Activated T-helper 2 cell treated with anti-CD3 and anti-CD28 coated beads, Interferon-gamma antibody, Interleukin-2, Interleukin-4, amounts not matched to agents 10 μg/mL and 5 μg/mL and 100 μg/mL, durations not matched to agents 14 hours and 24 hours and 36 hours (primary cell): ENCODE data around the gene NCOR1. TPM values are rescaled to one million over a fixed set of nuclear protein-coding genes. Genes with fewer than 3 reads are reported as not detected.
A peak's percentile ranks its signal among the peaks of the same experiment; 100 is the strongest.

ENCODE experiments used
- DNase-seq: peaks from one replicate; pipeline ENCODE4 v3.0.0; 2021; ENCODE audit warnings: low spot score
- H3K27ac Mint-ChIP-seq: one replicate; pipeline ENCODE4 v1.8.0; 2021; ENCODE audit warnings: mixed read lengths
- H3K27me3 Mint-ChIP-seq: one replicate; pipeline ENCODE4 v1.8.0; 2021; ENCODE audit warnings: low read depth, mixed read lengths
- H3K36me3 Mint-ChIP-seq: one replicate; pipeline ENCODE4 v1.8.0; 2021; ENCODE audit warnings: low read depth, mixed read lengths
- H3K4me1 Mint-ChIP-seq: one replicate; pipeline ENCODE4 v1.8.0; 2021; ENCODE audit warnings: low read depth, mixed read lengths
- H3K4me3 Mint-ChIP-seq: one replicate; pipeline ENCODE4 v1.8.0; 2021; ENCODE audit warnings: low read depth, mild to moderate bottlenecking, moderate library complexity, mixed read lengths
- H3K9me3 Mint-ChIP-seq: one replicate; pipeline ENCODE4 v1.8.0; 2021; ENCODE audit warnings: mixed read lengths
- intact Hi-C: fragments of 100-400 bp; cut with micrococcal nuclease; formaldehyde crosslinking; loops from one replicate; pipeline ENCODE4 v1.15.1; 2023
- total RNA-seq: library from RNA; stranded (reverse); gene quantifications from 2 replicates; pipeline ENCODE4 v1.2.3, GENCODE V29; 2022

NCOR1 gene
- total RNA-seq, 1 donor from 2014 or later = 134 TPM

GRCh38 chr17:16100737-16101400 lies 114.5 kb downstream of the NCOR1 start:
- DNase-seq = no peak

GRCh38 chr17:16091773-16092172 lies 123.6 kb downstream of the NCOR1 start:
- Mint-ChIP-seq H3K36me3 (peaks cover 54% of the 10 kb centered on the region), H3K27ac (peak overlapping the region; percentile 13), H3K4me1 (peaks cover 5% of the 10 kb centered on the region), H3K27me3 (no peaks in the 10 kb centered on the region), H3K9me3 (no peaks in the 10 kb centered on the region), H3K4me3 (no peak overlapping the region)
- intact Hi-C loops = no loop called here
- DNase-seq = no peak

More at GRCh38 chr17:16100737-16101400, 114.5 kb downstream of the NCOR1 start:
- H3K36me3 Mint-ChIP-seq = peaks cover 63% of the 10 kb centered on the region
- H3K27ac Mint-ChIP-seq = no peak overlapping the region
- H3K9me3 Mint-ChIP-seq = no peaks in the 10 kb centered on the region
- H3K4me3 Mint-ChIP-seq = no peak overlapping the region
- no peaks in the 10 kb centered on the region for H3K27me3 Mint-ChIP-seq
- intact Hi-C loops = no loop called here
- H3K4me1 Mint-ChIP-seq = peaks cover 4% of the 10 kb centered on the region

- H3K27ac Mint-ChIP-seq = peak overlapping the region; percentile 59
- peaks cover 17% of the 10 kb centered on the region for H3K4me1 Mint-ChIP-seq
- H3K4me3 Mint-ChIP-seq = no peak overlapping the region
Observed at GRCh38 chr17:16086957-16087356, 128.4 kb downstream of the NCOR1 start.

GRCh38 chr17:16085066-16085699 lies 130.2 kb downstream of the NCOR1 start:
- H3K4me3 Mint-ChIP-seq = no peak overlapping the region

More at GRCh38 chr17:16086957-16087356, 128.4 kb downstream of the NCOR1 start:
- Mint-ChIP-seq H3K27me3 (no peaks in the 10 kb centered on the region), H3K9me3 (no peaks in the 10 kb centered on the region), H3K36me3 (peaks cover 66% of the 10 kb centered on the region)
- DNase-seq = no peak
- intact Hi-C loops = no loop called here

GRCh38 chr17:16083223-16083622 lies 132.1 kb downstream of the NCOR1 start:
- Mint-ChIP-seq H3K4me3 (no peak overlapping the region), H3K36me3 (peaks cover 88% of the 10 kb centered on the region), H3K4me1 (peaks cover 16% of the 10 kb centered on the region)

More at GRCh38 chr17:16085066-16085699, 130.2 kb downstream of the NCOR1 start:
- Mint-ChIP-seq H3K36me3 (peaks cover 72% of the 10 kb centered on the region), H3K27ac (peak overlapping the region; percentile 19), H3K9me3 (no peaks in the 10 kb centered on the region), H3K4me1 (peaks cover 16% of the 10 kb centered on the region), H3K27me3 (no peaks in the 10 kb centered on the region)
- intact Hi-C loops = no loop called here
- no peak for DNase-seq

GRCh38 chr17:16081507-16082087 lies 133.7 kb downstream of the NCOR1 start:
- no peak overlapping the region for H3K4me3 Mint-ChIP-seq

More at GRCh38 chr17:16083223-16083622, 132.1 kb downstream of the NCOR1 start:
- intact Hi-C loops = no loop called here
- Mint-ChIP-seq H3K9me3 (no peaks in the 10 kb centered on the region), H3K27ac (no peak overlapping the region), H3K27me3 (no peaks in the 10 kb centered on the region)
- no peak for DNase-seq

GRCh38 chr17:16080366-16080765 lies 135.0 kb downstream of the NCOR1 start:
- DNase-seq = no peak
- Mint-ChIP-seq H3K9me3 (no peaks in the 10 kb centered on the region), H3K4me1 (peaks cover 3% of the 10 kb centered on the region), H3K4me3 (no peak overlapping the region), H3K27ac (no peak overlapping the region), H3K27me3 (no peaks in the 10 kb centered on the region), H3K36me3 (peaks cover 84% of the 10 kb centered on the region)
- intact Hi-C loops = no loop called here

More at GRCh38 chr17:16081507-16082087, 133.7 kb downstream of the NCOR1 start:
- Mint-ChIP-seq H3K36me3 (peaks cover 90% of the 10 kb centered on the region), H3K4me1 (peaks cover 10% of the 10 kb centered on the region), H3K9me3 (no peaks in the 10 kb centered on the region), H3K27ac (no peak overlapping the region), H3K27me3 (no peaks in the 10 kb centered on the region)
- intact Hi-C loops = no loop called here
- no peak for DNase-seq

- no peak for DNase-seq
- Mint-ChIP-seq H3K4me1 (no peaks in the 10 kb centered on the region), H3K4me3 (no peak overlapping the region), H3K36me3 (peaks cover 66% of the 10 kb centered on the region), H3K27me3 (no peaks in the 10 kb centered on the region), H3K9me3 (no peaks in the 10 kb centered on the region), H3K27ac (no peak overlapping the region)
- intact Hi-C loops = no loop called here
Observed at GRCh38 chr17:16075949-16076348, 139.4 kb downstream of the NCOR1 start.

GRCh38 chr17:16074423-16074822 lies 140.9 kb downstream of the NCOR1 start:
- Mint-ChIP-seq H3K4me1 (no peaks in the 10 kb centered on the region), H3K27me3 (no peaks in the 10 kb centered on the region), H3K4me3 (no peak overlapping the region), H3K9me3 (no peaks in the 10 kb centered on the region), H3K36me3 (peaks cover 69% of the 10 kb centered on the region), H3K27ac (no peak overlapping the region)
- no peak for DNase-seq
- intact Hi-C loops = no loop called here

- intact Hi-C loops = no loop called here
- no peak for DNase-seq
- Mint-ChIP-seq H3K36me3 (peaks cover 68% of the 10 kb centered on the region), H3K9me3 (no peaks in the 10 kb centered on the region), H3K27ac (no peak overlapping the region), H3K4me1 (no peaks in the 10 kb centered on the region), H3K4me3 (no peak overlapping the region), H3K27me3 (no peaks in the 10 kb centered on the region)
Observed at GRCh38 chr17:16073845-16074244, 141.5 kb downstream of the NCOR1 start.

- intact Hi-C loops = no loop called here
- Mint-ChIP-seq H3K36me3 (peaks cover 70% of the 10 kb centered on the region), H3K27ac (no peak overlapping the region), H3K9me3 (no peaks in the 10 kb centered on the region), H3K4me3 (no peak overlapping the region), H3K4me1 (peaks cover 2% of the 10 kb centered on the region), H3K27me3 (no peaks in the 10 kb centered on the region)
- no peak for DNase-seq
Observed at GRCh38 chr17:16072031-16072430, 143.3 kb downstream of the NCOR1 start.

GRCh38 chr17:16068323-16068722 lies 147.0 kb downstream of the NCOR1 start:
- intact Hi-C loops = no loop called here
- Mint-ChIP-seq H3K9me3 (no peaks in the 10 kb centered on the region), H3K4me1 (peaks cover 2% of the 10 kb centered on the region), H3K27me3 (no peaks in the 10 kb centered on the region), H3K36me3 (peaks cover 79% of the 10 kb centered on the region), H3K27ac (no peak overlapping the region), H3K4me3 (no peak overlapping the region)
- no peak for DNase-seq

GRCh38 chr17:16066125-16066524 lies 149.2 kb downstream of the NCOR1 start:
- Mint-ChIP-seq H3K27ac (no peak overlapping the region), H3K9me3 (no peaks in the 10 kb centered on the region)

More at GRCh38 chr17:16066125-16066524, 149.2 kb downstream of the NCOR1 start:
- Mint-ChIP-seq H3K4me1 (peaks cover 2% of the 10 kb centered on the region), H3K4me3 (no peak overlapping the region), H3K36me3 (peaks cover 84% of the 10 kb centered on the region), H3K27me3 (no peaks in the 10 kb centered on the region)
- intact Hi-C loops = no loop called here
- no peak for DNase-seq
